Heart left ventricle (tissue), 13 donors: Measurements from ENCODE around the gene GTF2A2.

Experiments
- CTCF ChIP-seq, 12 donors: fragments of 200-600 bp; sonication (generic) in 4 of 12; IDR thresholded peaks; one replicate each; pipeline versions ENCODE4 v1.5.0 to v1.8.0; 2018 to 2022; ENCODE audit warnings: antibody characterized with exemption in 12 of 12, mild to moderate bottlenecking in 5 of 12
- POLR2A ChIP-seq, 2 donors: fragments of 450-650 bp; IDR thresholded peaks; one replicate each; pipeline ENCODE4 v1.6.1; 2017; ENCODE audit warnings: antibody characterized with exemption in 2 of 2, mild to moderate bottlenecking in 2 of 2, moderate library complexity in 2 of 2
- donor health status: ischemic (EF 13 %, LVEDD 7.1; RV severe dilation, severe dysfunction).
- donor health status: DM: no; HTN: yes; CAD: no.
- donor health status: DM: no; HTN: no; CAD: no.
- donor health status: ischemic (EF 25% LVEDD 6.9; RV normal size, moderate dysfunction).
- donor health status: ischemic (EF 25% LVEDD 5.7; RV mildly dilated, moderate dysfunction).
- donor health status: ischemic (EF 35%, LVEDD 5.7; RV mildly dilated, moderate dysfunction).
- donor health status: nonischemic (EF 11% LVEDD 7.7; RV severe dilation, severe dysfunction).
- donor health status: DM: yes; HTN: yes; CAD: no.
- donor health status: PGD.
- donor health status: ischemic (EF 29% LVEDD 5.4; RV normal size, mild dysfunction).
- donor health status: nonischemic (EF 23%, LVEDD 6.1; RV moderate dilation, normal function).

- TF ChIP-seq CTCF (IDR thresholded peaks at IDR 0.05) (no peak), POLR2A (IDR thresholded peaks at IDR 0.05) (no peak)
These were observed 29.1 kb upstream of the GTF2A2 start for GRCh38 chr15:59686389-59686788.
